H1 (cell line): Measurements from ENCODE around the gene SPR. TPM values are rescaled to one million over a fixed set of nuclear protein-coding genes. Genes with fewer than 3 reads are reported as not detected.

ENCODE experiments used
- ATF3 ChIP-seq: IDR thresholded peaks from 2 replicates; pipeline ENCODE4 v1.6.1; 2011; ENCODE audit warnings: low read depth, mild to moderate bottlenecking, low read length; ENCODE audit not compliant: insufficient read depth
- CBX5 ChIP-seq: fragments of 300-800, 300-1000 bp; sonication (generic); IDR thresholded peaks from 2 replicates; pipeline ENCODE4 v1.7.1; 2016; ENCODE audit warnings: antibody characterized with exemption, low read length, low read depth
- HDAC2 ChIP-seq, 2 experiments: fragments of 300-600 bp in 1 of 2; sonication (generic) in 1 of 2; IDR thresholded peaks; 2 replicates each; pipeline ENCODE4 v1.6.1; 2011 to 2012; ENCODE audit warnings: low read depth in 2 of 2, low read length in 2 of 2, mild to moderate bottlenecking in 2 of 2, moderate library complexity in 2 of 2, borderline replicate concordance in 1 of 2, inconsistent platforms in 1 of 2
- SRF ChIP-seq: IDR thresholded peaks from 2 replicates; pipeline ENCODE4 v1.6.1; 2011; ENCODE audit warnings: mild to moderate bottlenecking, low read depth, low read length, moderate library complexity
- SUZ12 ChIP-seq: fragments of 200-600 bp; sonication (generic); IDR thresholded peaks from 2 replicates; pipeline ENCODE4 v1.6.1; 2012; ENCODE audit warnings: mild to moderate bottlenecking, inconsistent platforms, low read length, moderate library complexity, mixed read lengths
- TCF12 ChIP-seq: IDR thresholded peaks from 2 replicates; pipeline ENCODE4 v1.6.1; 2011; ENCODE audit warnings: low read depth, mild to moderate bottlenecking, low read length
- polyA plus RNA-seq, 7 experiments: library from polyadenylated mRNA; depleted of rRNA in 3 of 7; stranded (reverse) in 5 of 7; unstranded in 2 of 7; fragments of >200 nt in 5 of 7; fragments of 200-250 nt in 2 of 7; gene quantifications; 1 replicate in 5 of 7; 2 replicates in 1 of 7; 4 replicates in 1 of 7; pipeline versions ENCODE4 v1.2.1 to v1.2.3, GENCODE V29; 2011 to 2013; ENCODE audit warnings: missing spikeins in 2 of 7, mixed read lengths in 2 of 7
- total RNA-seq: library from RNA; stranded (reverse); fragmentation: NEBNext Ultra II Directional; extraction: Animal tissue kit (Norgen Biotek cat#: 25700); gene quantifications from 2 replicates; pipeline ENCODE4 v1.2.1, GENCODE V29; 2021

Gene SPR
- total and polyA plus RNA-seq, 2 of the 8 experiments (the other 6 are each of a cell fraction or from before 2014, with no cell fraction given): 4.5 to 11.5 TPM

- no peak for TF ChIP-seq HDAC2 (IDR thresholded peaks at IDR 0.05; ENCODE audit: borderline replicate concordance in 1 of 2, low read depth in 2 of 2, low read length in 2 of 2)
- TF ChIP-seq SUZ12: peak; percentile 60
- no peak for TF ChIP-seq TCF12
- no peak for TF ChIP-seq CBX5
- TF ChIP-seq SRF: no peak
- TF ChIP-seq ATF3: no peak
- TF ChIP-seq, all 59 proteins: peak for 3
Observed at GRCh38 chr2:72913486-72914205, 26.4 kb downstream of the SPR start (continued).
